Measurements from ENCODE around the gene NUBPL. TPM values are rescaled to one million over a fixed set of nuclear protein-coding genes. Genes with fewer than 3 reads are reported as not detected.
"Not testable (repeated sequence)": the region's sequence is repeated elsewhere in the genome, so short reads cannot be mapped to it uniquely, and the experiment has no call there.

The NUBPL gene
- total RNA-seq, 2 donors from 2014 or later, result 9.2 to 30.0 TPM

- ATAC-seq (ENCODE audit: insufficient number of reproducible peaks, low FRiP score, low read depth), result no peak
- TF ChIP-seq, protein P1, sequence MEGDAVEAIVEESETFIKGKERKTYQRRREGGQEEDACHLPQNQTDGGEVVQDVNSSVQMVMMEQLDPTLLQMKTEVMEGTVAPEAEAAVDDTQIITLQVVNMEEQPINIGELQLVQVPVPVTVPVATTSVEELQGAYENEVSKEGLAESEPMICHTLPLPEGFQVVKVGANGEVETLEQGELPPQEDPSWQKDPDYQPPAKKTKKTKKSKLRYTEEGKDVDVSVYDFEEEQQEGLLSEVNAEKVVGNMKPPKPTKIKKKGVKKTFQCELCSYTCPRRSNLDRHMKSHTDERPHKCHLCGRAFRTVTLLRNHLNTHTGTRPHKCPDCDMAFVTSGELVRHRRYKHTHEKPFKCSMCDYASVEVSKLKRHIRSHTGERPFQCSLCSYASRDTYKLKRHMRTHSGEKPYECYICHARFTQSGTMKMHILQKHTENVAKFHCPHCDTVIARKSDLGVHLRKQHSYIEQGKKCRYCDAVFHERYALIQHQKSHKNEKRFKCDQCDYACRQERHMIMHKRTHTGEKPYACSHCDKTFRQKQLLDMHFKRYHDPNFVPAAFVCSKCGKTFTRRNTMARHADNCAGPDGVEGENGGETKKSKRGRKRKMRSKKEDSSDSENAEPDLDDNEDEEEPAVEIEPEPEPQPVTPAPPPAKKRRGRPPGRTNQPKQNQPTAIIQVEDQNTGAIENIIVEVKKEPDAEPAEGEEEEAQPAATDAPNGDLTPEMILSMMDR (IDR thresholded peaks at IDR 0.05), result no peak
Measured at GRCh38 chr14:31703056-31703455, 141.9 kb downstream of the NUBPL start.

DNA sequence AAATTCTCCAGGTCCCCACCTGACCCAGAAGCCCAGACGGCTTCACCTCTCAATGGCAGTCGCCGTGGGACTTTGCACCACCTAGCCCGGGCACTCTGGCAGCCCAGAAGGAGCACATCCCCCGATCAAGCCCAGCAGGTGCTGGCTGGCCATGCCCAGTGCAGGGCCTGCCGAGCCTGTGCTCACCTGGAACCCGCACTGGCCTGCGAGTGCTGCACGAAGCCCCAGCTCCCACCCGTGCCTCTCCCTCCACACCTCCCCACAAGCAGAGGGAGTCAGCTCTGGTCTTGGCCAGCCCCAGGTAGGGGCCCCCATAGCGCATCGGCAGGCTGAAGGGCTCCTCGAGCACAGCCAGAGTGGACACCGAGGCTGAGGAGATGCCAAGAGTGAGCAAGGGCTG is 144.5 kb downstream of the NUBPL start:
- Histone ChIP-seq H3K36me3 (peaks cover 7% of the 10 kb centered on the region), H3K27ac (no peak overlapping the region), H3K4me1 (ENCODE audit: control insufficient read depth in 1 of 2, low read depth in 2 of 2) (no peaks in the 10 kb centered on the region), H3K4me3 (no peak overlapping the region), H3K9me3 (peaks cover 2% of the 10 kb centered on the region), H3K27me3 (replicated peaks; ENCODE audit: insufficient read depth) (no peaks in the 10 kb centered on the region)
- TF ChIP-seq, protein P1 (IDR thresholded peaks at IDR 0.05), result no peak
- no peak for ATAC-seq (ENCODE audit: insufficient number of reproducible peaks, low FRiP score, low read depth)
- no peak for DNase-seq (ENCODE audit: low spot score)

More at GRCh38 chr14:31703056-31703455, 141.9 kb downstream of the NUBPL start:
- no peak overlapping the region for H3K27ac ChIP-seq
- no peaks in the 10 kb centered on the region for H3K27me3 ChIP-seq (replicated peaks; ENCODE audit: insufficient read depth)
- H3K36me3 ChIP-seq, result peaks cover 7% of the 10 kb centered on the region
- H3K4me1 ChIP-seq (ENCODE audit: control insufficient read depth in 1 of 2, low read depth in 2 of 2), result no peaks in the 10 kb centered on the region
- DNase-seq (ENCODE audit: low spot score), result no peak
- H3K9me3 ChIP-seq, result peaks cover 2% of the 10 kb centered on the region
- H3K4me3 ChIP-seq, result no peak overlapping the region

- H3K9me3 ChIP-seq; H3K27me3 ChIP-seq (replicated peaks; ENCODE audit: insufficient read depth); H3K36me3 ChIP-seq; H3K4me1 ChIP-seq (ENCODE audit: control insufficient read depth in 1 of 2, low read depth in 2 of 2); H3K27ac ChIP-seq; H3K4me3 ChIP-seq; ATAC-seq (ENCODE audit: insufficient number of reproducible peaks, low FRiP score, low read depth); DNase-seq (ENCODE audit: low spot score): not testable (repeated sequence)
Measured at GRCh38 chr14:31708661-31709060, 147.5 kb downstream of the NUBPL start.

GRCh38 chr14:31712244-31713127 is 151.3 kb downstream of the NUBPL start:
- H3K9me3 ChIP-seq, result no peaks in the 10 kb centered on the region
- no peaks in the 10 kb centered on the region for H3K27me3 ChIP-seq (replicated peaks; ENCODE audit: insufficient read depth)

GRCh38 chr14:31716208-31716607 is 155.0 kb downstream of the NUBPL start:
- TF ChIP-seq, protein P1 (IDR thresholded peaks at IDR 0.05), result no peak
- Histone ChIP-seq H3K27me3 (replicated peaks; ENCODE audit: insufficient read depth) (no peaks in the 10 kb centered on the region), H3K36me3 (no peaks in the 10 kb centered on the region), H3K4me1 (ENCODE audit: control insufficient read depth in 1 of 2, low read depth in 2 of 2) (no peaks in the 10 kb centered on the region), H3K9me3 (no peaks in the 10 kb centered on the region), H3K27ac (no peak overlapping the region), H3K4me3 (no peak overlapping the region)
- DNase-seq (ENCODE audit: low spot score) (no peak), ATAC-seq (ENCODE audit: insufficient number of reproducible peaks, low FRiP score, low read depth) (no peak)

More at GRCh38 chr14:31712244-31713127, 151.3 kb downstream of the NUBPL start:
- H3K36me3 ChIP-seq, result no peaks in the 10 kb centered on the region
- no peak overlapping the region for H3K4me3 ChIP-seq
- no peak for ATAC-seq (ENCODE audit: insufficient number of reproducible peaks, low FRiP score, low read depth)
- no peaks in the 10 kb centered on the region for H3K4me1 ChIP-seq (ENCODE audit: control insufficient read depth in 1 of 2, low read depth in 2 of 2)
- TF ChIP-seq, protein P1 (IDR thresholded peaks at IDR 0.05), result no peak
- H3K27ac ChIP-seq, result no peak overlapping the region
- DNase-seq (ENCODE audit: low spot score), result no peak

Measured in thoracic aorta (tissue), 2 donors.